ENCODE data around the gene PSME2.

PSME2 gene

GRCh38 chr14:24095271-24096068, 50.9 kb downstream of the PSME2 start:
- in situ Hi-C loops (cut with MboI; ENCODE audit: low sequenced_read_pairs), result no loop called here

- in situ Hi-C loops (cut with MboI; ENCODE audit: low sequenced_read_pairs), result no loop called here
These were observed 51.6 kb downstream of the PSME2 start for GRCh38 chr14:24094841-24095270.

DNA sequence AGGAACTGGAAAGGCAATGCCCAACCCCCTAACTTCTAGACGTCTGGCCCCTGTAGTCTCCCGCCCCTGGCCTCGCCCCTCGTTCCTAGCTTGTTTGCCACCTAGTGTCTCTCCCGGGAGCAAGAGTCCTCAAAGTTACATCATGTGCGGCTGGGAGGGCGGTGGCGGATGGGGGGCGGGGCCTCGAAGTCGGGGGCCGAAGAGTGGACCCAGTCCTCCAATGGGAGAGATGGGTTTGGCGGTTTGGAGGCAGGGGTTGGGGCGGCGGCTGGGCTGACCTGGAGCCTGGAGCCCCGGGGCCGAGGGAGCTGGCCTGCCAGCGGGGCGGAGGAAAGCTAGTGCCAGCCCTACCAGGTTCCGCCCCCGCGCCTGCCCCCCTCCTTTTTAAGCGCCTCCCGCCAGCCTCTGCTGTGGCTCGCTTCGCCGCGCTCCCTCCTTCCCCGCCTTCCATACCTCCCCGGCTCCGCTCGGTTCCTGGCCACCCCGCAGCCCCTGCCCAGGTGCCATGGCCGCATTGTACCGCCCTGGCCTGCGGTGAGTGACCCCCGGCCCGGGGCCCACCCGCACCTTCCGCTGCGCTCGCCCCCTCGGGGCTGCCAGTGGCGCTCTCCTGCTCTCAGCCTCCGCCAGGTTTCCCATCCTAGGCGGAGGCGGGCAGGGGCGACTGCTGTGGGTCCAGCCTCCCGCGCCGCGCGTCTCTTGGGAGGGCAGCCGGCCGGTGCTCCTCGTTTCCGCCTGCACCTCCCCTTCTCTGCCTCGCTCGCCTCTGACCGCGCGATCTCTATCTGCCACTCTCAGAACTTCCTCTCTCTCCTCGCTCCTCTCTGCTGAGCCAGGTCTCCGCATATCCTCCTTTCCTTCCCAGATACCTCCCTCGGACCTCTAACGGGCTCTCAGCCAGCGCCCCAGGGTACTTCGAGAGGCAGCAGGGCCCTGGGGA, 52.2 kb downstream of the PSME2 start, which contains the start of gene PCK2:
Gene PCK2 (plus strand): TSS at position 411 of the 940 bp plus-strand sequence. CDS start 95 bp downstream, at position 506.
- in situ Hi-C loops (cut with MboI; ENCODE audit: low sequenced_read_pairs), result no loop called here
